H1 (cell line): ENCODE data around the gene CPTP. TPM values are rescaled to one million over a fixed set of nuclear protein-coding genes. Genes with fewer than 3 reads are reported as not detected.

Experiments
- CTCF ChIA-PET: fragments of 300-600 bp; sonication (Branson Sonifier 250); formaldehyde crosslinking; loops from one replicate; lab custom pipeline; 2021; ENCODE audit not compliant: partially characterized antibody; lab: Charles Lee
- POLR2A ChIA-PET: fragments of 300-600 bp; sonication (Branson Sonifier 250); formaldehyde crosslinking; loops from one replicate; lab custom pipeline; 2021; ENCODE audit warnings: inconsistent platforms; ENCODE audit not compliant: partially characterized antibody; lab: Charles Lee
- DNase-seq, 2 experiments: peaks; one replicate each; pipeline versions ENCODE4 v3.0.0 to v3.0.0-alpha.2; 2010 to 2022; ENCODE audit warnings: low spot score in 2 of 2, low read depth in 1 of 2, mixed read lengths in 1 of 2
- FAIRE-seq: peaks from 2 replicates; lab custom pipeline; 2011; peaks lifted over from hg19 to GRCh38; lab: Jason Lieb, UNC
- H2AFZ ChIP-seq: 2 replicates; pipeline ENCODE4 v1.8.1; 2012; ENCODE audit warnings: low read length, inconsistent platforms
- H2AK5ac ChIP-seq: 2 replicates; pipeline ENCODE4 v1.6.1; 2013; ENCODE audit warnings: low read depth, low read length
- H2BK120ac ChIP-seq: replicated peaks from 2 replicates; pipeline ENCODE3; 2013; ENCODE audit warnings: low read depth, low read length, inconsistent platforms
- H2BK12ac ChIP-seq: 2 replicates; pipeline ENCODE4 v1.6.1; 2013; ENCODE audit warnings: low read depth, low read length
- H2BK15ac ChIP-seq: 2 replicates; pipeline ENCODE4 v1.6.1; 2013; ENCODE audit warnings: low read length
- H2BK20ac ChIP-seq: 2 replicates; pipeline ENCODE4 v1.6.1; 2013; ENCODE audit warnings: low read length
- H2BK5ac ChIP-seq: 2 replicates; pipeline ENCODE4 v1.6.1; 2013; ENCODE audit warnings: low read depth, low read length
- H3K14ac ChIP-seq: 2 replicates; pipeline ENCODE4 v1.6.1; 2013; ENCODE audit warnings: inconsistent platforms; ENCODE audit not compliant: insufficient read length
- H3K18ac ChIP-seq: 2 replicates; pipeline ENCODE4 v1.6.1; 2013; ENCODE audit warnings: low read length; ENCODE audit errors: extremely low read depth
- H3K23ac ChIP-seq: 2 replicates; pipeline ENCODE4 v1.6.1; 2013; ENCODE audit warnings: inconsistent platforms; ENCODE audit not compliant: insufficient read length
- H3K23me2 ChIP-seq: 2 replicates; pipeline ENCODE4 v1.6.1; 2013; ENCODE audit warnings: low read depth, low read length
- H3K27ac ChIP-seq: 2 replicates; pipeline ENCODE4 v1.6.1; 2011; ENCODE audit warnings: low read depth, low read length, inconsistent platforms
- H3K27me3 ChIP-seq, 4 experiments: replicated peaks in 1 of 4; 1 replicate in 1 of 4; 2 replicates in 3 of 4; pipeline versions ENCODE4 v1.6.1 to v1.8.1; 2011 to 2013; ENCODE audit warnings: low read length in 3 of 4, mild to moderate bottlenecking in 3 of 4, inconsistent platforms in 2 of 4, mixed read lengths in 2 of 4, moderate library complexity in 1 of 4; ENCODE audit not compliant: control insufficient read depth in 3 of 4, insufficient read depth in 3 of 4; ENCODE audit errors: extremely low read depth in 1 of 4
- H3K36me3 ChIP-seq, 4 experiments: 2 replicates each; pipeline versions ENCODE4 v1.6.1 to v1.8.1; 2011 to 2013; ENCODE audit warnings: mild to moderate bottlenecking in 4 of 4, low read length in 3 of 4, moderate library complexity in 2 of 4, control low read depth in 1 of 4, inconsistent platforms in 1 of 4; ENCODE audit not compliant: insufficient read depth in 4 of 4, control insufficient read depth in 2 of 4
- H3K4ac ChIP-seq: replicated peaks from 2 replicates; pipeline ENCODE3; 2013; ENCODE audit warnings: low read length, low read depth, mixed read lengths, inconsistent platforms; ENCODE audit not compliant: insufficient read length
- H3K4me1 ChIP-seq, 4 experiments: replicated peaks in 1 of 4; 1 replicate in 1 of 4; 2 replicates in 3 of 4; pipeline versions ENCODE4 v1.6.1 to v1.8.1; 2011 to 2013; ENCODE audit warnings: low read length in 3 of 4, inconsistent platforms in 2 of 4, mixed read lengths in 1 of 4; ENCODE audit not compliant: insufficient read depth in 4 of 4, control insufficient read depth in 3 of 4
- H3K4me2 ChIP-seq, 2 experiments: 2 replicates each; pipeline versions ENCODE4 v1.6.1 to v1.8.1; 2011 to 2013; ENCODE audit warnings: low read depth in 2 of 2, low read length in 2 of 2, control low read depth in 1 of 2, inconsistent platforms in 1 of 2, mild to moderate bottlenecking in 1 of 2; ENCODE audit not compliant: insufficient read depth in 1 of 2
- H3K4me3 ChIP-seq, 4 experiments: fragments of 200-600, 300-600 bp in 1 of 4; sonication (generic), shearing (Covaris generic), sonication (Bioruptor Twin) in 1 of 4; 2 replicates each; pipeline versions ENCODE4 v1.5.1 to v1.8.1; 2011 to 2016; ENCODE audit warnings: low read length in 4 of 4, low read depth in 3 of 4, control low read depth in 2 of 4, inconsistent platforms in 2 of 4, mild to moderate bottlenecking in 2 of 4, mixed read lengths in 1 of 4, moderate library complexity in 1 of 4; ENCODE audit not compliant: insufficient read depth in 2 of 4; ENCODE audit errors: extremely low read depth in 1 of 4
- H3K56ac ChIP-seq: replicated peaks from 2 replicates; pipeline ENCODE3; 2013; ENCODE audit warnings: low read depth, mild to moderate bottlenecking, mixed read lengths, low read length, inconsistent platforms; ENCODE audit not compliant: insufficient read length
- H3K79me1 ChIP-seq: 2 replicates; pipeline ENCODE4 v1.6.1; 2013; ENCODE audit warnings: low read depth, low read length, control low read depth
- H3K79me2 ChIP-seq, 2 experiments: 2 replicates each; pipeline versions ENCODE4 v1.6.1 to v1.8.1; 2012 to 2013; ENCODE audit warnings: low read length in 2 of 2, mild to moderate bottlenecking in 2 of 2, inconsistent platforms in 1 of 2; ENCODE audit not compliant: insufficient read depth in 2 of 2, control insufficient read depth in 1 of 2
- H3K9ac ChIP-seq, 4 experiments: replicated peaks in 1 of 4; 1 replicate in 1 of 4; 2 replicates in 3 of 4; pipeline versions ENCODE4 v1.6.1 to v1.8.1; 2011 to 2013; ENCODE audit warnings: low read depth in 3 of 4, low read length in 3 of 4, control low read depth in 2 of 4, mild to moderate bottlenecking in 2 of 4, moderate library complexity in 2 of 4, inconsistent platforms in 1 of 4; ENCODE audit errors: extremely low read depth in 1 of 4
- H3K9me3 ChIP-seq, 2 experiments: 2 replicates each; pipeline versions ENCODE4 v1.6.1 to v1.8.1; 2012 to 2013; ENCODE audit warnings: mild to moderate bottlenecking in 2 of 2, moderate library complexity in 2 of 2, control low read depth in 1 of 2, inconsistent platforms in 1 of 2, low read depth in 1 of 2, low read length in 1 of 2, mixed read lengths in 1 of 2; ENCODE audit not compliant: insufficient read depth in 2 of 2
- H4K20me1 ChIP-seq, 2 experiments: replicated peaks in 1 of 2; 2 replicates each; pipeline versions ENCODE3 to v1.8.1; 2011 to 2013; ENCODE audit warnings: inconsistent platforms in 2 of 2, low read length in 2 of 2, mild to moderate bottlenecking in 1 of 2; ENCODE audit not compliant: insufficient read depth in 2 of 2, control insufficient read depth in 1 of 2
- H4K5ac ChIP-seq: 2 replicates; pipeline ENCODE4 v1.6.1; 2013; ENCODE audit warnings: low read length, low read depth, mixed read lengths, inconsistent platforms; ENCODE audit not compliant: insufficient read length
- H4K8ac ChIP-seq: 2 replicates; pipeline ENCODE4 v1.8.0; 2013; ENCODE audit warnings: mild to moderate bottlenecking, moderate library complexity, low read length, inconsistent platforms; ENCODE audit not compliant: insufficient read depth; ENCODE audit errors: extremely low read depth
- H4K91ac ChIP-seq: replicated peaks from 2 replicates; pipeline ENCODE3; 2013; ENCODE audit warnings: low read length, mixed read lengths, inconsistent platforms; ENCODE audit not compliant: insufficient read length
- BCL11A ChIP-seq, 2 experiments: IDR thresholded peaks; one replicate each; pipeline ENCODE4 v1.6.1; 2011; ENCODE audit warnings: low read depth in 2 of 2, low read length in 2 of 2, mild to moderate bottlenecking in 2 of 2
- GTF2F1 ChIP-seq: IDR thresholded peaks from 2 replicates; pipeline ENCODE4 v1.6.1; 2012; ENCODE audit warnings: low read depth, low read length, improper control_type of control experiment, borderline replicate concordance
- KDM4A ChIP-seq: IDR thresholded peaks from one replicate; pipeline ENCODE4 v1.7.1; 2012; ENCODE audit warnings: low read depth, mild to moderate bottlenecking, moderate library complexity, low read length, inconsistent platforms; ENCODE audit not compliant: severe bottlenecking
- POLR2AphosphoS5 ChIP-seq: IDR thresholded peaks from 2 replicates; pipeline ENCODE4 v1.6.1; 2011; ENCODE audit warnings: low read depth, low read length
- SIX5 ChIP-seq: IDR thresholded peaks from 2 replicates; pipeline ENCODE4 v1.6.1; 2011; ENCODE audit warnings: mild to moderate bottlenecking, low read depth, low read length
- TCF12 ChIP-seq: IDR thresholded peaks from 2 replicates; pipeline ENCODE4 v1.6.1; 2011; ENCODE audit warnings: low read depth, mild to moderate bottlenecking, low read length
- WGBS, 2 experiments: shearing (Covaris generic) in 1 of 2; methylation state at CpG; one replicate each; pipeline versions ENCODE4 v1.1.6 to v1.1.7; 2013 to 2015; ENCODE audit warnings: low lambda C conversion rate in 2 of 2, mixed read lengths in 2 of 2, inconsistent platforms in 1 of 2, low coverage in 1 of 2, missing lambda C conversion rate in 1 of 2; ENCODE audit not compliant: insufficient replicate concordance in 2 of 2, insufficient coverage in 1 of 2, insufficient read length in 1 of 2; ENCODE audit errors: extremely low coverage in 1 of 2, missing lambda C conversion rate in 1 of 2; 5-methylcytosine and 5-hydroxymethylcytosine counted together
- polyA plus RNA-seq, 7 experiments: library from polyadenylated mRNA; depleted of rRNA in 3 of 7; stranded (reverse) in 5 of 7; unstranded in 2 of 7; fragments of >200 nt in 5 of 7; fragments of 200-250 nt in 2 of 7; gene quantifications; 1 replicate in 5 of 7; 2 replicates in 1 of 7; 4 replicates in 1 of 7; pipeline versions ENCODE4 v1.2.1 to v1.2.3, GENCODE V29; 2011 to 2013; ENCODE audit warnings: missing spikeins in 2 of 7, mixed read lengths in 2 of 7
- total RNA-seq: library from RNA; stranded (reverse); fragmentation: NEBNext Ultra II Directional; extraction: Animal tissue kit (Norgen Biotek cat#: 25700); gene quantifications from 2 replicates; pipeline ENCODE4 v1.2.1, GENCODE V29; 2021
- TF ChIP-seq, protein P1 (sequence below), 3 experiments: IDR thresholded peaks; 1 replicate in 2 of 3; 2 replicates in 1 of 3; pipeline versions ENCODE4 v1.5.1 to v1.6.1; 2011; ENCODE audit warnings: low read length in 3 of 3, mild to moderate bottlenecking in 3 of 3, inconsistent platforms in 2 of 3, low read depth in 1 of 3, moderate library complexity in 1 of 3; ENCODE audit not compliant: insufficient read depth in 1 of 3; ENCODE audit errors: control extremely low read depth in 1 of 3

CPTP gene
- total and polyA plus RNA-seq, 2 of the 8 experiments (the other 6 are each of a cell fraction or from before 2014, with no cell fraction given), result 8.1 to 10.6 TPM

DNA sequence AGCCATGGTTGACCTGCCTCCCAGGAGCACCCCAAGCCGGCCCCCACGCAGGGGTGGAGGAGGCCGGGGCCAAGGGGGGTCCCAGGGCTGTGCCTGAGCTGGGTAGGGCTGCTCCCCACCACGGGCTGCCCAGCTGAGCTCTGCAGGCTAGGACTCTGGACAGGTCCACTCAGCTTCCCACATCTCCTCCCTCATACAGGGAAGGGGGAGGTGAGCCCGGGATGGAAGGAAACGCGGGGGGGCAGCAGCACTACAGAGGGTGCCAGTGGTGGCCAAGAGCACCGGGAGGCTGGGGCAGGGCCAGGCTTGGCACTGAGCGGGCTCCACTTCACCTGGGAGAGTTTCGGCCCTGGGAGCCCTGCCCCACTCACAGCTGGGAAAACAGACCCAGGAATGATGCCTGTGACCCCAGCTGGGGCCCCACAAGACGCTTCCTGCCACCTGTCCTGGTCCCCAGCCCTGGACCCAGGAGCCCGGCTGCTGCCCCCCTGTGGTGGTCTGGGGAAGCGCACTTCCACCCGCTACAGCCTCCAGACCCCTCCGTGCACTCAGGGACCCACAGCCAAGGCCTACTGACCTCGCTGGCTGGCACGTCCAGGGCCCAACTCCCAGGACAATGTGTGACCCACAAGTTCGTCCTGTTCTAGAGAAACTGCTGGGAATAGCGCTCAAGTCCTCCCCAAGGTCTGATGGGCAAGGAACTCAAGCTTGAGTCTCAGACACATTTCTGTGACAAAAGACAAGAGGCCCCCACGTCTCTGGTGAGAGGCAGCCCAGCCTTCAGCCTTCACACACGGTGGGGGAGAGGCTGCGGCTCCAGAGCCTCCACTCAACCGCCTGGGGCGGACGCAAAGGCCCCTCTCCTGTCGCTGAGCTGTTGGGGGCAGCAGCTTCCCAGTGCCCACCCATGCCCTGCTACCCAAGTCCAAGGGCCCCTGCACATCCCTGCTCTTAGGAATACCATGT, 47.4 kb downstream of the CPTP start:
- Histone ChIP-seq H3K27ac (no peak overlapping the region), H3K4me3 (no peak overlapping the region), H3K18ac (no peak overlapping the region), H2AK5ac (no peak overlapping the region), H3K4me2 (0 out of 4 replicates have a peak overlapping the region, but pooled peaks of 1 of the 2 experiments have one; percentile 15), H4K5ac (no peak overlapping the region), H4K20me1 (peaks cover 0 to 12% of the 10 kb centered on the region in 2 experiments), H3K23me2 (peaks cover 12% of the 10 kb centered on the region; the same call in 1 of the 2 replicates), H3K79me1 (peaks cover 3% of the 10 kb centered on the region; the same call in 1 of the 2 replicates), H4K8ac (peak overlapping the region; percentile 57), H3K36me3 (peaks cover 0 to 4% (median 0%) of the 10 kb centered on the region in 4 experiments; a peak in 1 of 8 replicates), H3K14ac (no peak overlapping the region), H3K9ac (no peak overlapping the region), H2AFZ (no peak overlapping the region), H3K4me1 (peaks cover 0 to 12% (median 9%) of the 10 kb centered on the region in 4 experiments; a peak in 5 of 7 replicates), H2BK120ac (no peak overlapping the region), H4K91ac (peak overlapping the region; percentile 91), H2BK15ac (no peak overlapping the region), H3K9me3 (peaks cover 4 to 6% of the 10 kb centered on the region in 2 experiments; a peak in 3 of 4 replicates), H3K56ac (no peak overlapping the region), H3K4ac (peak overlapping the region; percentile 39), H3K23ac (no peak overlapping the region), H3K79me2 (peaks cover 5 to 17% of the 10 kb centered on the region in 2 experiments; a peak in 3 of 4 replicates), H3K27me3 (no peaks in the 10 kb centered on the region), H2BK20ac (no peak overlapping the region), H2BK12ac (no peak overlapping the region), H2BK5ac (no peak overlapping the region; the same call in 1 of the 2 replicates)
- ChIA-PET POLR2A (interaction anchor here (0.6 to 33.4 kb wide), 11 partner anchors 9 to 948 kb away, joined by 3 to 719 read pairs (median 6); partner anchors contain the start of genes CCNL2, MRPL20 and MXRA8), CTCF (interaction anchor here (0.6 to 4.5 kb wide), 33 partner anchors 8 to 250 kb away, joined by 3 to 40 read pairs (median 4); partner anchors contain the start of genes CCNL2, DVL1 and MXRA8)
- DNase-seq, result peak in 1 of 2 experiments; percentile 99
- 60% methylated on average over 21 of the region's 26 CpGs; no CpG with 5 or more reads in 1 of the 2 experiments for WGBS, 2 experiments
- FAIRE-seq, result no peak
- no peak for TF ChIP-seq SIX5
- TF ChIP-seq BCL11A (IDR thresholded peaks at IDR 0.05; ENCODE audit: low read depth in 2 of 2, low read length in 2 of 2), result no peak
- peak; percentile 80; the same call in 1 of the 2 replicates for TF ChIP-seq TCF12
- no peak for TF ChIP-seq KDM4A
- TF ChIP-seq, protein P1, sequence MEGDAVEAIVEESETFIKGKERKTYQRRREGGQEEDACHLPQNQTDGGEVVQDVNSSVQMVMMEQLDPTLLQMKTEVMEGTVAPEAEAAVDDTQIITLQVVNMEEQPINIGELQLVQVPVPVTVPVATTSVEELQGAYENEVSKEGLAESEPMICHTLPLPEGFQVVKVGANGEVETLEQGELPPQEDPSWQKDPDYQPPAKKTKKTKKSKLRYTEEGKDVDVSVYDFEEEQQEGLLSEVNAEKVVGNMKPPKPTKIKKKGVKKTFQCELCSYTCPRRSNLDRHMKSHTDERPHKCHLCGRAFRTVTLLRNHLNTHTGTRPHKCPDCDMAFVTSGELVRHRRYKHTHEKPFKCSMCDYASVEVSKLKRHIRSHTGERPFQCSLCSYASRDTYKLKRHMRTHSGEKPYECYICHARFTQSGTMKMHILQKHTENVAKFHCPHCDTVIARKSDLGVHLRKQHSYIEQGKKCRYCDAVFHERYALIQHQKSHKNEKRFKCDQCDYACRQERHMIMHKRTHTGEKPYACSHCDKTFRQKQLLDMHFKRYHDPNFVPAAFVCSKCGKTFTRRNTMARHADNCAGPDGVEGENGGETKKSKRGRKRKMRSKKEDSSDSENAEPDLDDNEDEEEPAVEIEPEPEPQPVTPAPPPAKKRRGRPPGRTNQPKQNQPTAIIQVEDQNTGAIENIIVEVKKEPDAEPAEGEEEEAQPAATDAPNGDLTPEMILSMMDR (IDR thresholded peaks at IDR 0.05; ENCODE audit: control extremely low read depth in 1 of 3, insufficient read depth in 1 of 3, low read depth in 1 of 3, low read length in 3 of 3), result peak; percentile 87 to 91 (median 90)
- no peak for TF ChIP-seq GTF2F1
- TF ChIP-seq POLR2AphosphoS5, result peak; percentile 13; the same call in 1 of the 2 replicates
